NCI-H69 (cell line): ENCODE measurements around the gene MEN1.
A peak's percentile ranks its signal among the peaks of the same experiment; 100 is the strongest.

Source experiments
- DNase-seq: peaks from one replicate; lab custom pipeline; 2025; lab: John Stamatoyannopoulos, UW

MEN1 gene

GRCh38 chr11:64762674-64763525 lies 47.5 kb downstream of the MEN1 start:
- peak; percentile 94 for DNase-seq

GRCh38 chr11:64762277-64762673 lies 48.1 kb downstream of the MEN1 start:
- peak; percentile 46 for DNase-seq

GRCh38 chr11:64760759-64761420 lies 49.5 kb downstream of the MEN1 start:
- no peak for DNase-seq

- DNase-seq, result no peak
Observed at GRCh38 chr11:64759722-64760719, 50.3 kb downstream of the MEN1 start, which contains the start of gene PYGM. Gene PYGM, minus strand, starts transcription at chr11:64759974. Its CDS starts 76 bp downstream, at chr11:64759898.

GRCh38 chr11:64759131-64759721 lies 51.1 kb downstream of the MEN1 start:
- DNase-seq, result no peak

- no peak for DNase-seq
Observed at GRCh38 chr11:64758330-64759079, 51.8 kb downstream of the MEN1 start.

- no peak for DNase-seq
Observed at GRCh38 chr11:64757549-64758329, 52.6 kb downstream of the MEN1 start.

- DNase-seq, result no peak
Observed at GRCh38 chr11:64755681-64756361, 54.5 kb downstream of the MEN1 start.

- no peak for DNase-seq
Observed at GRCh38 chr11:64754919-64755662, 55.3 kb downstream of the MEN1 start.

- DNase-seq, result no peak
Observed at GRCh38 chr11:64754124-64754918, 56.0 kb downstream of the MEN1 start.
